H1 (cell line): Measurements from ENCODE around the gene SPPL3. TPM values are rescaled to one million over a fixed set of nuclear protein-coding genes. Genes with fewer than 3 reads are reported as not detected.

ENCODE experiments used
- CTCF ChIA-PET: fragments of 300-600 bp; sonication (Branson Sonifier 250); formaldehyde crosslinking; loops from one replicate; lab custom pipeline; 2021; ENCODE audit not compliant: partially characterized antibody; lab: Charles Lee
- POLR2A ChIA-PET: fragments of 300-600 bp; sonication (Branson Sonifier 250); formaldehyde crosslinking; loops from one replicate; lab custom pipeline; 2021; ENCODE audit warnings: inconsistent platforms; ENCODE audit not compliant: partially characterized antibody; lab: Charles Lee
- DNase-seq, 2 experiments: peaks; one replicate each; pipeline versions ENCODE4 v3.0.0 to v3.0.0-alpha.2; 2010 to 2022; ENCODE audit warnings: low spot score in 2 of 2, low read depth in 1 of 2, mixed read lengths in 1 of 2
- FAIRE-seq: peaks from 2 replicates; lab custom pipeline; 2011; peaks lifted over from hg19 to GRCh38; lab: Jason Lieb, UNC
- H2AFZ ChIP-seq: 2 replicates; pipeline ENCODE4 v1.8.1; 2012; ENCODE audit warnings: low read length, inconsistent platforms
- H2AK5ac ChIP-seq: 2 replicates; pipeline ENCODE4 v1.6.1; 2013; ENCODE audit warnings: low read depth, low read length
- H2BK120ac ChIP-seq: replicated peaks from 2 replicates; pipeline ENCODE3; 2013; ENCODE audit warnings: low read depth, low read length, inconsistent platforms
- H2BK12ac ChIP-seq: 2 replicates; pipeline ENCODE4 v1.6.1; 2013; ENCODE audit warnings: low read depth, low read length
- H2BK15ac ChIP-seq: 2 replicates; pipeline ENCODE4 v1.6.1; 2013; ENCODE audit warnings: low read length
- H2BK20ac ChIP-seq: 2 replicates; pipeline ENCODE4 v1.6.1; 2013; ENCODE audit warnings: low read length
- H2BK5ac ChIP-seq: 2 replicates; pipeline ENCODE4 v1.6.1; 2013; ENCODE audit warnings: low read depth, low read length
- H3K14ac ChIP-seq: 2 replicates; pipeline ENCODE4 v1.6.1; 2013; ENCODE audit warnings: inconsistent platforms; ENCODE audit not compliant: insufficient read length
- H3K18ac ChIP-seq: 2 replicates; pipeline ENCODE4 v1.6.1; 2013; ENCODE audit warnings: low read length; ENCODE audit errors: extremely low read depth
- H3K23ac ChIP-seq: 2 replicates; pipeline ENCODE4 v1.6.1; 2013; ENCODE audit warnings: inconsistent platforms; ENCODE audit not compliant: insufficient read length
- H3K23me2 ChIP-seq: 2 replicates; pipeline ENCODE4 v1.6.1; 2013; ENCODE audit warnings: low read depth, low read length
- H3K27ac ChIP-seq: 2 replicates; pipeline ENCODE4 v1.6.1; 2011; ENCODE audit warnings: low read depth, low read length, inconsistent platforms
- H3K27me3 ChIP-seq, 4 experiments: replicated peaks in 1 of 4; 1 replicate in 1 of 4; 2 replicates in 3 of 4; pipeline versions ENCODE4 v1.6.1 to v1.8.1; 2011 to 2013; ENCODE audit warnings: low read length in 3 of 4, mild to moderate bottlenecking in 3 of 4, inconsistent platforms in 2 of 4, mixed read lengths in 2 of 4, moderate library complexity in 1 of 4; ENCODE audit not compliant: control insufficient read depth in 3 of 4, insufficient read depth in 3 of 4; ENCODE audit errors: extremely low read depth in 1 of 4
- H3K36me3 ChIP-seq, 4 experiments: 2 replicates each; pipeline versions ENCODE4 v1.6.1 to v1.8.1; 2011 to 2013; ENCODE audit warnings: mild to moderate bottlenecking in 4 of 4, low read length in 3 of 4, moderate library complexity in 2 of 4, control low read depth in 1 of 4, inconsistent platforms in 1 of 4; ENCODE audit not compliant: insufficient read depth in 4 of 4, control insufficient read depth in 2 of 4
- H3K4ac ChIP-seq: replicated peaks from 2 replicates; pipeline ENCODE3; 2013; ENCODE audit warnings: low read length, low read depth, mixed read lengths, inconsistent platforms; ENCODE audit not compliant: insufficient read length
- H3K4me1 ChIP-seq, 4 experiments: replicated peaks in 1 of 4; 1 replicate in 1 of 4; 2 replicates in 3 of 4; pipeline versions ENCODE4 v1.6.1 to v1.8.1; 2011 to 2013; ENCODE audit warnings: low read length in 3 of 4, inconsistent platforms in 2 of 4, mixed read lengths in 1 of 4; ENCODE audit not compliant: insufficient read depth in 4 of 4, control insufficient read depth in 3 of 4
- H3K4me2 ChIP-seq, 2 experiments: 2 replicates each; pipeline versions ENCODE4 v1.6.1 to v1.8.1; 2011 to 2013; ENCODE audit warnings: low read depth in 2 of 2, low read length in 2 of 2, control low read depth in 1 of 2, inconsistent platforms in 1 of 2, mild to moderate bottlenecking in 1 of 2; ENCODE audit not compliant: insufficient read depth in 1 of 2
- H3K4me3 ChIP-seq, 4 experiments: fragments of 200-600, 300-600 bp in 1 of 4; sonication (generic), shearing (Covaris generic), sonication (Bioruptor Twin) in 1 of 4; 2 replicates each; pipeline versions ENCODE4 v1.5.1 to v1.8.1; 2011 to 2016; ENCODE audit warnings: low read length in 4 of 4, low read depth in 3 of 4, control low read depth in 2 of 4, inconsistent platforms in 2 of 4, mild to moderate bottlenecking in 2 of 4, mixed read lengths in 1 of 4, moderate library complexity in 1 of 4; ENCODE audit not compliant: insufficient read depth in 2 of 4; ENCODE audit errors: extremely low read depth in 1 of 4
- H3K56ac ChIP-seq: replicated peaks from 2 replicates; pipeline ENCODE3; 2013; ENCODE audit warnings: low read depth, mild to moderate bottlenecking, mixed read lengths, low read length, inconsistent platforms; ENCODE audit not compliant: insufficient read length
- H3K79me1 ChIP-seq: 2 replicates; pipeline ENCODE4 v1.6.1; 2013; ENCODE audit warnings: low read depth, low read length, control low read depth
- H3K79me2 ChIP-seq, 2 experiments: 2 replicates each; pipeline versions ENCODE4 v1.6.1 to v1.8.1; 2012 to 2013; ENCODE audit warnings: low read length in 2 of 2, mild to moderate bottlenecking in 2 of 2, inconsistent platforms in 1 of 2; ENCODE audit not compliant: insufficient read depth in 2 of 2, control insufficient read depth in 1 of 2
- H3K9ac ChIP-seq, 4 experiments: replicated peaks in 1 of 4; 1 replicate in 1 of 4; 2 replicates in 3 of 4; pipeline versions ENCODE4 v1.6.1 to v1.8.1; 2011 to 2013; ENCODE audit warnings: low read depth in 3 of 4, low read length in 3 of 4, control low read depth in 2 of 4, mild to moderate bottlenecking in 2 of 4, moderate library complexity in 2 of 4, inconsistent platforms in 1 of 4; ENCODE audit errors: extremely low read depth in 1 of 4
- H3K9me3 ChIP-seq, 2 experiments: 2 replicates each; pipeline versions ENCODE4 v1.6.1 to v1.8.1; 2012 to 2013; ENCODE audit warnings: mild to moderate bottlenecking in 2 of 2, moderate library complexity in 2 of 2, control low read depth in 1 of 2, inconsistent platforms in 1 of 2, low read depth in 1 of 2, low read length in 1 of 2, mixed read lengths in 1 of 2; ENCODE audit not compliant: insufficient read depth in 2 of 2
- H4K20me1 ChIP-seq, 2 experiments: replicated peaks in 1 of 2; 2 replicates each; pipeline versions ENCODE3 to v1.8.1; 2011 to 2013; ENCODE audit warnings: inconsistent platforms in 2 of 2, low read length in 2 of 2, mild to moderate bottlenecking in 1 of 2; ENCODE audit not compliant: insufficient read depth in 2 of 2, control insufficient read depth in 1 of 2
- H4K5ac ChIP-seq: 2 replicates; pipeline ENCODE4 v1.6.1; 2013; ENCODE audit warnings: low read length, low read depth, mixed read lengths, inconsistent platforms; ENCODE audit not compliant: insufficient read length
- H4K8ac ChIP-seq: 2 replicates; pipeline ENCODE4 v1.8.0; 2013; ENCODE audit warnings: mild to moderate bottlenecking, moderate library complexity, low read length, inconsistent platforms; ENCODE audit not compliant: insufficient read depth; ENCODE audit errors: extremely low read depth
- H4K91ac ChIP-seq: replicated peaks from 2 replicates; pipeline ENCODE3; 2013; ENCODE audit warnings: low read length, mixed read lengths, inconsistent platforms; ENCODE audit not compliant: insufficient read length
- ATF3 ChIP-seq: IDR thresholded peaks from 2 replicates; pipeline ENCODE4 v1.6.1; 2011; ENCODE audit warnings: low read depth, mild to moderate bottlenecking, low read length; ENCODE audit not compliant: insufficient read depth
- CREB1 ChIP-seq: IDR thresholded peaks from 2 replicates; pipeline ENCODE4 v1.6.1; 2012; ENCODE audit warnings: inconsistent platforms
- E2F6 ChIP-seq: IDR thresholded peaks from 2 replicates; pipeline ENCODE4 v1.6.1; 2012; ENCODE audit warnings: inconsistent platforms
- EP300 ChIP-seq, 2 experiments: IDR thresholded peaks; 1 replicate in 1 of 2; 2 replicates in 1 of 2; pipeline ENCODE4 v1.6.1; 2011 to 2012; ENCODE audit warnings: low read depth in 2 of 2, low read length in 2 of 2, mild to moderate bottlenecking in 2 of 2, borderline replicate concordance in 1 of 2, inconsistent platforms in 1 of 2, moderate library complexity in 1 of 2
- GABPA ChIP-seq: IDR thresholded peaks from 2 replicates; pipeline ENCODE4 v1.6.1; 2011; ENCODE audit warnings: mild to moderate bottlenecking, low read length, moderate library complexity, borderline replicate concordance; ENCODE audit not compliant: insufficient read depth
- JUN ChIP-seq: IDR thresholded peaks from 2 replicates; pipeline ENCODE4 v1.6.1; 2011; ENCODE audit warnings: low read depth, mild to moderate bottlenecking, improper control_type of control experiment, low read length
- NANOG ChIP-seq: IDR thresholded peaks from 2 replicates; pipeline ENCODE4 v1.6.1; 2011; ENCODE audit warnings: low read length, low read depth, mild to moderate bottlenecking, inconsistent platforms; ENCODE audit not compliant: insufficient read depth, poor library complexity, severe bottlenecking
- POLR2AphosphoS5 ChIP-seq: IDR thresholded peaks from 2 replicates; pipeline ENCODE4 v1.6.1; 2011; ENCODE audit warnings: low read depth, low read length
- POU5F1 ChIP-seq: IDR thresholded peaks from 2 replicates; pipeline ENCODE4 v1.6.1; 2011; ENCODE audit warnings: low read depth, mild to moderate bottlenecking, low read length, moderate library complexity
- RAD21 ChIP-seq, 2 experiments: IDR thresholded peaks in 1 of 2; conservative IDR thresholded peaks in 1 of 2; 2 replicates each; pipeline ENCODE4 v1.6.1; 2011; ENCODE audit warnings: low read depth in 2 of 2, low read length in 2 of 2, improper control_type of control experiment in 1 of 2, inconsistent platforms in 1 of 2, mild to moderate bottlenecking in 1 of 2, moderate library complexity in 1 of 2
- SIRT6 ChIP-seq: IDR thresholded peaks from one replicate; pipeline ENCODE4 v1.7.1; 2012; ENCODE audit warnings: low read length, inconsistent platforms
- ZNF274 ChIP-seq: IDR thresholded peaks from 2 replicates; pipeline ENCODE4 v1.7.0; 2012; ENCODE audit warnings: low read length, borderline replicate concordance; ENCODE audit errors: extremely low read depth
- WGBS, 2 experiments: shearing (Covaris generic) in 1 of 2; methylation state at CpG; one replicate each; pipeline versions ENCODE4 v1.1.6 to v1.1.7; 2013 to 2015; ENCODE audit warnings: low lambda C conversion rate in 2 of 2, mixed read lengths in 2 of 2, inconsistent platforms in 1 of 2, low coverage in 1 of 2, missing lambda C conversion rate in 1 of 2; ENCODE audit not compliant: insufficient replicate concordance in 2 of 2, insufficient coverage in 1 of 2, insufficient read length in 1 of 2; ENCODE audit errors: extremely low coverage in 1 of 2, missing lambda C conversion rate in 1 of 2; 5-methylcytosine and 5-hydroxymethylcytosine counted together
- polyA plus RNA-seq, 7 experiments: library from polyadenylated mRNA; depleted of rRNA in 3 of 7; stranded (reverse) in 5 of 7; unstranded in 2 of 7; fragments of >200 nt in 5 of 7; fragments of 200-250 nt in 2 of 7; gene quantifications; 1 replicate in 5 of 7; 2 replicates in 1 of 7; 4 replicates in 1 of 7; pipeline versions ENCODE4 v1.2.1 to v1.2.3, GENCODE V29; 2011 to 2013; ENCODE audit warnings: missing spikeins in 2 of 7, mixed read lengths in 2 of 7
- total RNA-seq: library from RNA; stranded (reverse); fragmentation: NEBNext Ultra II Directional; extraction: Animal tissue kit (Norgen Biotek cat#: 25700); gene quantifications from 2 replicates; pipeline ENCODE4 v1.2.1, GENCODE V29; 2021

The SPPL3 gene
- total and polyA plus RNA-seq, 2 of the 8 experiments (the other 6 are each of a cell fraction or from before 2014, with no cell fraction given): 27.3 to 48.4 TPM

GRCh38 chr12:120847392-120847791 lies 56.8 kb downstream of the SPPL3 start:
- POLR2A ChIA-PET: interaction anchor here (0.6 to 1.0 kb wide), 3 partner anchors 9 to 17 kb away, joined by 3 to 4 read pairs (median 3); no protein-coding TSS in a partner anchor
- Histone ChIP-seq H4K20me1 (peaks cover 0 to 7% of the 10 kb centered on the region in 2 experiments), H3K27ac (no peak overlapping the region), H3K4ac (no peak overlapping the region), H4K91ac (no peak overlapping the region), H2BK5ac (no peak overlapping the region), H3K4me2 (no peak overlapping the region), H3K79me2 (peaks cover 0 to 26% of the 10 kb centered on the region in 2 experiments; a peak in 3 of 4 replicates), H3K14ac (no peak overlapping the region), H3K23ac (no peak overlapping the region), H3K4me1 (no peaks in the 10 kb centered on the region; a peak in 1 of 7 replicates), H3K4me3 (no peak overlapping the region), H3K9me3 (no peaks in the 10 kb centered on the region), H2AFZ (no peak overlapping the region), H3K23me2 (no peaks in the 10 kb centered on the region), H3K9ac (no peak overlapping the region), H3K36me3 (no peaks in the 10 kb centered on the region), H4K8ac (no peak overlapping the region), H2BK20ac (no peak overlapping the region), H2AK5ac (no peak overlapping the region), H2BK12ac (no peak overlapping the region), H4K5ac (no peak overlapping the region), H3K18ac (no peak overlapping the region), H3K56ac (no peak overlapping the region), H2BK15ac (no peak overlapping the region), H2BK120ac (no peak overlapping the region), H3K79me1 (peaks cover 8% of the 10 kb centered on the region; the same call in 1 of the 2 replicates), H3K27me3 (no peaks in the 10 kb centered on the region)
- WGBS, 2 experiments: 87% methylated on average over 4 of the region's 4 CpGs; no CpG with 5 or more reads in 1 of the 2 experiments
- DNase-seq (no peak), FAIRE-seq (no peak)
- CTCF ChIA-PET: interaction anchor here (0.6 to 2.7 kb wide), 4 partner anchors 10 to 1077 kb away, joined by 3 to 8 read pairs (median 3); no protein-coding TSS in a partner anchor
- TF ChIP-seq JUN (no peak), POLR2AphosphoS5 (no peak), EP300 (IDR thresholded peaks at IDR 0.05; ENCODE audit: borderline replicate concordance in 1 of 2, low read depth in 2 of 2, low read length in 2 of 2) (no peak), CREB1 (no peak), RAD21 (IDR thresholded peaks at IDR 0.05 in 1 of 2, conservative IDR thresholded peaks at IDR 0.05 in 1 of 2; ENCODE audit: low read depth in 2 of 2, low read length in 2 of 2) (no peak), E2F6 (no peak), NANOG (no peak), GABPA (no peak), ATF3 (no peak), POU5F1 (no peak), ZNF274 (no peak), SIRT6 (no peak)
